Measurements from ENCODE around the gene HS3ST5.

The HS3ST5 gene

GRCh38 chr6:114167583-114168576 is 174.9 kb downstream of the HS3ST5 start:
- H3K4me3 Mint-ChIP-seq = no peak overlapping the region
- ATAC-seq (replicated peaks; ENCODE audit: extremely low read depth, poor library complexity, severe bottlenecking) (no peak), DNase-seq (ENCODE audit: low spot score in 2 of 2) (no peak)
- H3K36me3 Mint-ChIP-seq (ENCODE audit: insufficient read depth) = no peaks in the 10 kb centered on the region
- H3K27me3 Mint-ChIP-seq = peaks cover 10% of the 10 kb centered on the region
- H3K4me1 Mint-ChIP-seq = no peaks in the 10 kb centered on the region
- H3K27ac Mint-ChIP-seq (ENCODE audit: low read depth) = no peak overlapping the region
- peaks cover 5% of the 10 kb centered on the region for H3K9me3 Mint-ChIP-seq

- H3K36me3 Mint-ChIP-seq (ENCODE audit: insufficient read depth) = no peaks in the 10 kb centered on the region
Observed at GRCh38 chr6:114164207-114164606, 178.6 kb downstream of the HS3ST5 start.

GRCh38 chr6:114162691-114163347 is 180.0 kb downstream of the HS3ST5 start:
- ATAC-seq (replicated peaks; ENCODE audit: extremely low read depth, poor library complexity, severe bottlenecking) (no peak), DNase-seq (ENCODE audit: low spot score in 2 of 2) (no peak)
- Mint-ChIP-seq H3K27ac (ENCODE audit: low read depth) (no peak overlapping the region), H3K36me3 (ENCODE audit: insufficient read depth) (no peaks in the 10 kb centered on the region), H3K27me3 (peaks cover 7% of the 10 kb centered on the region), H3K4me1 (no peaks in the 10 kb centered on the region), H3K9me3 (peaks cover 5% of the 10 kb centered on the region), H3K4me3 (no peak overlapping the region)

More at GRCh38 chr6:114164207-114164606, 178.6 kb downstream of the HS3ST5 start:
- Mint-ChIP-seq H3K4me1 (no peaks in the 10 kb centered on the region), H3K27me3 (peaks cover 10% of the 10 kb centered on the region), H3K9me3 (peaks cover 5% of the 10 kb centered on the region), H3K4me3 (no peak overlapping the region), H3K27ac (ENCODE audit: low read depth) (no peak overlapping the region)
- no peak for ATAC-seq (replicated peaks; ENCODE audit: extremely low read depth, poor library complexity, severe bottlenecking)
- no peak for DNase-seq (ENCODE audit: low spot score in 2 of 2)

- H3K27me3 Mint-ChIP-seq = no peaks in the 10 kb centered on the region
- no peak for DNase-seq (ENCODE audit: low spot score in 2 of 2)
- no peaks in the 10 kb centered on the region for H3K36me3 Mint-ChIP-seq (ENCODE audit: insufficient read depth)
- no peaks in the 10 kb centered on the region for H3K4me1 Mint-ChIP-seq
- no peak overlapping the region for H3K27ac Mint-ChIP-seq (ENCODE audit: low read depth)
- H3K9me3 Mint-ChIP-seq = peaks cover 5% of the 10 kb centered on the region
- H3K4me3 Mint-ChIP-seq = no peak overlapping the region
- ATAC-seq (replicated peaks; ENCODE audit: extremely low read depth, poor library complexity, severe bottlenecking) = no peak
Observed at GRCh38 chr6:114160881-114161280, 181.9 kb downstream of the HS3ST5 start.

GRCh38 chr6:114159727-114160126 is 183.1 kb downstream of the HS3ST5 start:
- Mint-ChIP-seq H3K27ac (ENCODE audit: low read depth) (no peak overlapping the region), H3K4me3 (no peak overlapping the region), H3K27me3 (no peaks in the 10 kb centered on the region), H3K36me3 (ENCODE audit: insufficient read depth) (no peaks in the 10 kb centered on the region), H3K4me1 (no peaks in the 10 kb centered on the region), H3K9me3 (peaks cover 5% of the 10 kb centered on the region)
- no peak for ATAC-seq (replicated peaks; ENCODE audit: extremely low read depth, poor library complexity, severe bottlenecking)
- no peak for DNase-seq (ENCODE audit: low spot score in 2 of 2)

GRCh38 chr6:114158838-114159694 is 183.8 kb downstream of the HS3ST5 start:
- DNase-seq (ENCODE audit: low spot score in 2 of 2) = no peak
- Mint-ChIP-seq H3K4me3 (no peak overlapping the region), H3K27me3 (no peaks in the 10 kb centered on the region), H3K4me1 (no peaks in the 10 kb centered on the region), H3K36me3 (ENCODE audit: insufficient read depth) (no peaks in the 10 kb centered on the region), H3K9me3 (peaks cover 5% of the 10 kb centered on the region), H3K27ac (ENCODE audit: low read depth) (no peak overlapping the region)
- no peak for ATAC-seq (replicated peaks; ENCODE audit: extremely low read depth, poor library complexity, severe bottlenecking)

- no peak for DNase-seq (ENCODE audit: low spot score in 2 of 2)
- H3K4me1 Mint-ChIP-seq = no peaks in the 10 kb centered on the region
- H3K36me3 Mint-ChIP-seq (ENCODE audit: insufficient read depth) = no peaks in the 10 kb centered on the region
- no peaks in the 10 kb centered on the region for H3K27me3 Mint-ChIP-seq
- H3K9me3 Mint-ChIP-seq = peaks cover 5% of the 10 kb centered on the region
- no peak for ATAC-seq (replicated peaks; ENCODE audit: extremely low read depth, poor library complexity, severe bottlenecking)
- no peak overlapping the region for H3K27ac Mint-ChIP-seq (ENCODE audit: low read depth)
- no peak overlapping the region for H3K4me3 Mint-ChIP-seq
Observed at GRCh38 chr6:114158411-114158810, 184.4 kb downstream of the HS3ST5 start.

- no peak overlapping the region for H3K4me3 Mint-ChIP-seq
- no peak overlapping the region for H3K27ac Mint-ChIP-seq (ENCODE audit: low read depth)
- no peak for DNase-seq (ENCODE audit: low spot score in 2 of 2)
- H3K9me3 Mint-ChIP-seq = peaks cover 5% of the 10 kb centered on the region
- no peaks in the 10 kb centered on the region for H3K4me1 Mint-ChIP-seq
- ATAC-seq (replicated peaks; ENCODE audit: extremely low read depth, poor library complexity, severe bottlenecking) = no peak
- H3K27me3 Mint-ChIP-seq = no peaks in the 10 kb centered on the region
- H3K36me3 Mint-ChIP-seq (ENCODE audit: insufficient read depth) = no peaks in the 10 kb centered on the region
Observed at GRCh38 chr6:114157848-114158247, 185.0 kb downstream of the HS3ST5 start.

GRCh38 chr6:114155763-114156162 is 187.1 kb downstream of the HS3ST5 start:
- Mint-ChIP-seq H3K27me3 (no peaks in the 10 kb centered on the region), H3K4me3 (no peak overlapping the region), H3K36me3 (ENCODE audit: insufficient read depth) (no peaks in the 10 kb centered on the region), H3K9me3 (peaks cover 5% of the 10 kb centered on the region), H3K27ac (ENCODE audit: low read depth) (no peak overlapping the region), H3K4me1 (no peaks in the 10 kb centered on the region)
- no peak for DNase-seq (ENCODE audit: low spot score in 2 of 2)
- ATAC-seq (replicated peaks; ENCODE audit: extremely low read depth, poor library complexity, severe bottlenecking) = no peak

- Mint-ChIP-seq H3K4me3 (no peak overlapping the region), H3K27me3 (no peaks in the 10 kb centered on the region), H3K27ac (ENCODE audit: low read depth) (no peak overlapping the region), H3K36me3 (ENCODE audit: insufficient read depth) (no peaks in the 10 kb centered on the region), H3K9me3 (peaks cover 5% of the 10 kb centered on the region), H3K4me1 (no peaks in the 10 kb centered on the region)
- no peak for DNase-seq (ENCODE audit: low spot score in 2 of 2)
- no peak for ATAC-seq (replicated peaks; ENCODE audit: extremely low read depth, poor library complexity, severe bottlenecking)
Observed at GRCh38 chr6:114154812-114155211, 188.0 kb downstream of the HS3ST5 start.

GRCh38 chr6:114153448-114153847 is 189.4 kb downstream of the HS3ST5 start:
- H3K36me3 Mint-ChIP-seq (ENCODE audit: insufficient read depth) = no peaks in the 10 kb centered on the region
- no peak for DNase-seq (ENCODE audit: low spot score in 2 of 2)
- H3K4me3 Mint-ChIP-seq = no peak overlapping the region
- H3K27me3 Mint-ChIP-seq = no peaks in the 10 kb centered on the region
- no peak overlapping the region for H3K27ac Mint-ChIP-seq (ENCODE audit: low read depth)
- H3K4me1 Mint-ChIP-seq = no peaks in the 10 kb centered on the region
- ATAC-seq (replicated peaks; ENCODE audit: extremely low read depth, poor library complexity, severe bottlenecking) = no peak
- peaks cover 5% of the 10 kb centered on the region for H3K9me3 Mint-ChIP-seq

- H3K4me1 Mint-ChIP-seq = no peaks in the 10 kb centered on the region
- peaks cover 6% of the 10 kb centered on the region for H3K9me3 Mint-ChIP-seq
- DNase-seq (ENCODE audit: low spot score in 2 of 2) (no peak), ATAC-seq (replicated peaks; ENCODE audit: extremely low read depth, poor library complexity, severe bottlenecking) (no peak)
- no peaks in the 10 kb centered on the region for H3K36me3 Mint-ChIP-seq (ENCODE audit: insufficient read depth)
- no peak overlapping the region for H3K4me3 Mint-ChIP-seq
- H3K27me3 Mint-ChIP-seq = no peaks in the 10 kb centered on the region
- H3K27ac Mint-ChIP-seq (ENCODE audit: low read depth) = no peak overlapping the region
Observed at GRCh38 chr6:114151064-114151690, 191.6 kb downstream of the HS3ST5 start.

Data from central memory CD8-positive, alpha-beta T cell (primary cell).